Astrocyte (in vitro differentiated cells and primary cell): ENCODE data around the gene PSMC4.

Experiments
- EZH2 ChIP-seq: IDR thresholded peaks from 2 replicates; pipeline ENCODE4 v1.6.1; 2012; ENCODE audit warnings: mild to moderate bottlenecking, low read length, inconsistent platforms; ENCODE audit not compliant: insufficient read depth
- TF ChIP-seq, protein P1 (sequence below): IDR thresholded peaks from 2 replicates; pipeline ENCODE4 v1.5.1; 2011; ENCODE audit warnings: low read depth, mild to moderate bottlenecking, inconsistent platforms, low read length, moderate library complexity; ENCODE audit not compliant: insufficient read depth

DNA sequence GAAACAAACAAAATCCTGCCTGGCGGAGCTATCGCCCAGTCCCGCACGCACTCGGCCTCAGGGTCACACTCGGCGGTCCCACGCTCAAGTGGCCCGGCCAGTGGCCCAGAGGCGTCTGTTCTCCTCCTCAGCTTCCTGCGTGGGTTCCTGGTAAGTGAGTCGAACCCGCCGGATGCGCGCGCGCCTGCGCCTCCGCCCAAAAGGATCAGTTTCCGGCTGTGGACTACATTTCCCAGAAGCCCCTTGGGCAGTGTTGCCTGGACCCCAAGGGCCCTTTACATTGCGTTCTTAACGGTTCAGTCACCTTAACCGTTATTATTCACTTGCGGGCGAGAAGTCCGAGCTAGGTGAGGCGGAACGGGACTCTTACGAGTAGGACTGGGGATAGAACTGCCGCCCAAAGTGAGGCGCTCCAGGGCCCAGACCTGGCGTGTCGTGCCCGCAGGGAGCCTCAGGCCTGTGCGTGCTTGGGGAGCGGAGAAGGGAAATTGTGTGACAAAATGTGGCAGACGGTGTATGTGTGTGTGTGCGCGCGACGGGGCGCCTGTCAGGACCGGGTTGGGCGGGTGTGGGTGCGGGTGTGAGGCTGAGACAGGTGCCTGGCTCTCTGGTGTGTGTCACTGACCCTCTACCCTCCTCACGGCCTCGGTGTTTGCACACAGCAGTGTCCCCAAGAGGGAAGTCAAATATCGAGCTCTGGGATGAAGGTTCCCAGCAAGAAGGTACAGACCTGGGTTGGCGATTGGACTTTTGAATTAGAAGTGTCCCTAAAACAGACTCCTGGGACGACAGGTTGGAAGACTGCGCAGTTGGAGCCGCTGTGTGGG, 26.1 kb downstream of the PSMC4 start, which contains the start of gene ZNF546:
- TF ChIP-seq EZH2: no peak
- TF ChIP-seq, protein P1, sequence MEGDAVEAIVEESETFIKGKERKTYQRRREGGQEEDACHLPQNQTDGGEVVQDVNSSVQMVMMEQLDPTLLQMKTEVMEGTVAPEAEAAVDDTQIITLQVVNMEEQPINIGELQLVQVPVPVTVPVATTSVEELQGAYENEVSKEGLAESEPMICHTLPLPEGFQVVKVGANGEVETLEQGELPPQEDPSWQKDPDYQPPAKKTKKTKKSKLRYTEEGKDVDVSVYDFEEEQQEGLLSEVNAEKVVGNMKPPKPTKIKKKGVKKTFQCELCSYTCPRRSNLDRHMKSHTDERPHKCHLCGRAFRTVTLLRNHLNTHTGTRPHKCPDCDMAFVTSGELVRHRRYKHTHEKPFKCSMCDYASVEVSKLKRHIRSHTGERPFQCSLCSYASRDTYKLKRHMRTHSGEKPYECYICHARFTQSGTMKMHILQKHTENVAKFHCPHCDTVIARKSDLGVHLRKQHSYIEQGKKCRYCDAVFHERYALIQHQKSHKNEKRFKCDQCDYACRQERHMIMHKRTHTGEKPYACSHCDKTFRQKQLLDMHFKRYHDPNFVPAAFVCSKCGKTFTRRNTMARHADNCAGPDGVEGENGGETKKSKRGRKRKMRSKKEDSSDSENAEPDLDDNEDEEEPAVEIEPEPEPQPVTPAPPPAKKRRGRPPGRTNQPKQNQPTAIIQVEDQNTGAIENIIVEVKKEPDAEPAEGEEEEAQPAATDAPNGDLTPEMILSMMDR: no peak
